GM21717 (cell line): ENCODE data around the gene ABHD17C.
"Not testable (repeated sequence)": the region's sequence is repeated elsewhere in the genome, so short reads cannot be mapped to it uniquely, and the experiment has no call there.

Experiments used
- ATAC-seq: cut with Tn5 transposase; IDR thresholded peaks from one replicate; pipeline ENCODE4 v1.9.1; 2021; ENCODE audit warnings: mild to moderate bottlenecking, moderate library complexity; ENCODE audit not compliant: unreplicated experiment

Gene ABHD17C

GRCh38 chr15:80695099-80695910 lies at the start of gene ABHD17C:
TSS of gene ABHD17C (plus strand) at chr15:80695310. CDS start at chr15:80695430, 120 bp downstream.
- ATAC-seq: peak; percentile 82

- no peak for ATAC-seq
Measured at GRCh38 chr15:80645494-80646065, 49.5 kb upstream of the ABHD17C start.

- not testable (repeated sequence) for ATAC-seq
Measured at GRCh38 chr15:80647424-80647823, 47.7 kb upstream of the ABHD17C start.

GRCh38 chr15:80654299-80654698 lies 40.8 kb upstream of the ABHD17C start:
- ATAC-seq: no peak

GRCh38 chr15:80659375-80659774 lies 35.7 kb upstream of the ABHD17C start:
- ATAC-seq: no peak

GRCh38 chr15:80660119-80660518 lies 35.0 kb upstream of the ABHD17C start:
- no peak for ATAC-seq

GRCh38 chr15:80662129-80662528 lies 33.0 kb upstream of the ABHD17C start:
- ATAC-seq: no peak

GRCh38 chr15:80662757-80663553 lies 32.2 kb upstream of the ABHD17C start:
- no peak for ATAC-seq

GRCh38 chr15:80665151-80665550 lies 30.0 kb upstream of the ABHD17C start:
- ATAC-seq: no peak

- ATAC-seq: no peak
Measured at GRCh38 chr15:80667936-80668335, 27.2 kb upstream of the ABHD17C start.

GRCh38 chr15:80668546-80669236 lies 26.4 kb upstream of the ABHD17C start:
- no peak for ATAC-seq

- ATAC-seq: no peak
Measured at GRCh38 chr15:80669663-80670273, 25.3 kb upstream of the ABHD17C start.

GRCh38 chr15:80673561-80674244 lies 21.4 kb upstream of the ABHD17C start:
- ATAC-seq: no peak

- no peak for ATAC-seq
Measured at GRCh38 chr15:80674245-80674614, 20.9 kb upstream of the ABHD17C start.

- no peak for ATAC-seq
Measured at GRCh38 chr15:80677041-80677440, 18.1 kb upstream of the ABHD17C start.

GRCh38 chr15:80679167-80679803 lies 15.8 kb upstream of the ABHD17C start:
- ATAC-seq: no peak

- ATAC-seq: no peak
Measured at GRCh38 chr15:80679804-80680175, 15.3 kb upstream of the ABHD17C start.

GRCh38 chr15:80682201-80682600 lies 12.9 kb upstream of the ABHD17C start:
- ATAC-seq: no peak

- no peak for ATAC-seq
Measured at GRCh38 chr15:80684697-80685096, 10.4 kb upstream of the ABHD17C start.

GRCh38 chr15:80685628-80686027 lies 9.5 kb upstream of the ABHD17C start:
- ATAC-seq: no peak
